Trophoblast cell (in vitro differentiated cells and primary cell): ENCODE data around the gene PRKX.

Experiments
- DNase-seq, 2 donors: peaks; one replicate each; pipeline ENCODE4 v3.0.0-alpha.2; 2016
- H2AFZ ChIP-seq: 2 replicates; pipeline ENCODE4 v1.6.1; 2013; ENCODE audit warnings: low read length, moderate library complexity, mild to moderate bottlenecking; ENCODE audit not compliant: insufficient read depth, poor library complexity
- H2AK5ac ChIP-seq: 2 replicates; pipeline ENCODE4 v1.6.1; 2013; ENCODE audit warnings: mild to moderate bottlenecking, low read length
- H2BK120ac ChIP-seq: 2 replicates; pipeline ENCODE4 v1.6.1; 2013; ENCODE audit warnings: low read length, mild to moderate bottlenecking, moderate library complexity; ENCODE audit not compliant: insufficient read depth, poor library complexity
- H2BK12ac ChIP-seq: 2 replicates; pipeline ENCODE4 v1.6.1; 2013; ENCODE audit warnings: mild to moderate bottlenecking, low read length, moderate library complexity
- H2BK5ac ChIP-seq: 2 replicates; pipeline ENCODE4 v1.6.1; 2013; ENCODE audit warnings: low read length, low read depth, moderate library complexity, mild to moderate bottlenecking; ENCODE audit not compliant: poor library complexity
- H3K14ac ChIP-seq: 2 replicates; pipeline ENCODE4 v1.6.1; 2013; ENCODE audit warnings: mild to moderate bottlenecking, low read length
- H3K18ac ChIP-seq: 2 replicates; pipeline ENCODE4 v1.6.1; 2013; ENCODE audit warnings: mild to moderate bottlenecking, low read length
- H3K23ac ChIP-seq: 2 replicates; pipeline ENCODE4 v1.6.1; 2013; ENCODE audit warnings: low read length
- H3K27ac ChIP-seq: 2 replicates; pipeline ENCODE4 v1.5.1; 2013; ENCODE audit warnings: low read depth, mild to moderate bottlenecking, inconsistent platforms, low read length, moderate library complexity
- H3K27me3 ChIP-seq: 2 replicates; pipeline ENCODE4 v1.6.1; 2013; ENCODE audit warnings: inconsistent platforms, mild to moderate bottlenecking, low read length, moderate library complexity; ENCODE audit not compliant: insufficient read depth
- H3K36me3 ChIP-seq, 2 experiments: 1 replicate in 1 of 2; 2 replicates in 1 of 2; pipeline ENCODE4 v1.6.1; 2013; ENCODE audit warnings: low read length in 2 of 2, mild to moderate bottlenecking in 2 of 2, moderate library complexity in 1 of 2; ENCODE audit not compliant: insufficient read depth in 2 of 2, control insufficient read depth in 1 of 2
- H3K4ac ChIP-seq: 2 replicates; pipeline ENCODE4 v1.6.1; 2013; ENCODE audit warnings: low read depth, mild to moderate bottlenecking, low read length, moderate library complexity
- H3K4me1 ChIP-seq, 2 experiments: 1 replicate in 1 of 2; 2 replicates in 1 of 2; pipeline ENCODE4 v1.6.1; 2013; ENCODE audit warnings: low read length in 2 of 2, mild to moderate bottlenecking in 2 of 2, moderate library complexity in 1 of 2; ENCODE audit not compliant: insufficient read depth in 2 of 2, control insufficient read depth in 1 of 2
- H3K4me2 ChIP-seq: 2 replicates; pipeline ENCODE4 v1.6.1; 2013; ENCODE audit warnings: inconsistent platforms, mild to moderate bottlenecking, low read length, moderate library complexity
- H3K4me3 ChIP-seq: 2 replicates; pipeline ENCODE4 v1.5.1; 2013; ENCODE audit warnings: mild to moderate bottlenecking, low read depth, low read length, inconsistent platforms
- H3K79me1 ChIP-seq: one replicate; pipeline ENCODE4 v1.6.1; 2013; ENCODE audit warnings: low read length
- H3K79me2 ChIP-seq: 2 replicates; pipeline ENCODE4 v1.6.1; 2013; ENCODE audit warnings: low read length, mild to moderate bottlenecking; ENCODE audit not compliant: control insufficient read depth, insufficient read depth, poor library complexity
- H3K9ac ChIP-seq: 2 replicates; pipeline ENCODE4 v1.6.1; 2013; ENCODE audit warnings: mild to moderate bottlenecking, low read length
- H3K9me3 ChIP-seq: 2 replicates; pipeline ENCODE4 v1.6.1; 2013; ENCODE audit warnings: low read depth, mild to moderate bottlenecking, control low read depth, inconsistent platforms, low read length; ENCODE audit not compliant: insufficient read depth
- H4K12ac ChIP-seq: 2 replicates; pipeline ENCODE4 v1.6.1; 2013; ENCODE audit warnings: low read depth, mild to moderate bottlenecking, low read length, moderate library complexity
- H4K8ac ChIP-seq: 2 replicates; pipeline ENCODE4 v1.6.1; 2013; ENCODE audit warnings: low read depth, mild to moderate bottlenecking, low read length, moderate library complexity
- H4K91ac ChIP-seq: one replicate; pipeline ENCODE4 v1.6.1; 2013; ENCODE audit warnings: low read depth, mild to moderate bottlenecking, low read length, moderate library complexity
- WGBS: extraction: QIAGEN DNeasy Blood & Tissue Kit; methylation state at CpG from one replicate; pipeline ENCODE4 v1.1.7; 2013; ENCODE audit warnings: missing lambda C conversion rate; ENCODE audit not compliant: insufficient read length, insufficient coverage; ENCODE audit errors: extremely low coverage; 5-methylcytosine and 5-hydroxymethylcytosine counted together

PRKX gene

DNA sequence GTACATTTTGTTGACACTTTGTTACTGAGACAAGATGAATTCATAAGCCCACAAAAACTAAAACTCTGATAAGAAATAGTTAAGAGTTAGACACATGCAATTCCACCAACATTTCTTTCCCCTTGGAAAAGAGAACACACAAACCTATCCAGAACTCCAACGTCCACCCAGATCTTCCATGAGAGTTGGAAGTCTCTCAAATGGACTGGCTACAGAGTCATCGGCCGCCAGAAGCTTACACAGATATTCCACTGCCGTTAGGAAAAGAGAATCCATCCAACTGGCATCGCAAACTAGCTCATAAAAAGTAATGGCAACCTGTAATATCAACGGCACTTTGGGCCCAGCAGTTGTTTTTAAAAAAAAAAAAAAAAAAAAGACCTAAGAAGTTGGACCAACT lies 114.7 kb downstream of the PRKX start:
- no peaks in the 10 kb centered on the region for H3K27me3 ChIP-seq
- H3K36me3 ChIP-seq = peaks cover 0 to 2% of the 10 kb centered on the region in 2 experiments
- H2AFZ ChIP-seq = no peak overlapping the region
- H3K14ac ChIP-seq = no peak overlapping the region
- H2BK5ac ChIP-seq = no peak overlapping the region
- H3K79me1 ChIP-seq = no peaks in the 10 kb centered on the region
- H3K4me2 ChIP-seq = no peak overlapping the region
- no peak overlapping the region for H3K18ac ChIP-seq
- H4K12ac ChIP-seq = no peak overlapping the region
- DNase-seq = no peak
- H3K23ac ChIP-seq = no peak overlapping the region
- no CpG with 5 or more reads among the region's 6 CpGs for WGBS
- no peak overlapping the region for H2AK5ac ChIP-seq
- no peak overlapping the region for H2BK12ac ChIP-seq
- H3K4ac ChIP-seq = no peak overlapping the region
- H3K4me1 ChIP-seq = no peaks in the 10 kb centered on the region
- no peak overlapping the region for H4K91ac ChIP-seq
- no peaks in the 10 kb centered on the region for H3K9me3 ChIP-seq
- no peak overlapping the region for H2BK120ac ChIP-seq
- no peak overlapping the region for H3K27ac ChIP-seq
- no peak overlapping the region for H3K9ac ChIP-seq
- H4K8ac ChIP-seq = no peak overlapping the region
- H3K79me2 ChIP-seq = no peaks in the 10 kb centered on the region
- no peak overlapping the region for H3K4me3 ChIP-seq

GRCh38 chrX:3598046-3598605 lies 115.3 kb downstream of the PRKX start:
- Histone ChIP-seq H3K23ac (no peak overlapping the region), H3K9ac (no peak overlapping the region), H2BK12ac (no peak overlapping the region), H3K9me3 (no peaks in the 10 kb centered on the region), H3K14ac (no peak overlapping the region), H4K12ac (no peak overlapping the region), H3K79me1 (no peaks in the 10 kb centered on the region), H3K18ac (no peak overlapping the region), H3K4ac (no peak overlapping the region), H4K8ac (no peak overlapping the region), H2BK120ac (no peak overlapping the region), H3K4me1 (no peaks in the 10 kb centered on the region), H4K91ac (no peak overlapping the region), H3K4me2 (no peak overlapping the region), H3K79me2 (no peaks in the 10 kb centered on the region), H3K36me3 (peaks cover 0 to 2% of the 10 kb centered on the region in 2 experiments), H2BK5ac (no peak overlapping the region), H3K4me3 (no peak overlapping the region), H3K27ac (no peak overlapping the region), H2AK5ac (no peak overlapping the region), H3K27me3 (no peaks in the 10 kb centered on the region), H2AFZ (no peak overlapping the region)
- no CpG with 5 or more reads among the region's 3 CpGs for WGBS
- no peak for DNase-seq

DNA sequence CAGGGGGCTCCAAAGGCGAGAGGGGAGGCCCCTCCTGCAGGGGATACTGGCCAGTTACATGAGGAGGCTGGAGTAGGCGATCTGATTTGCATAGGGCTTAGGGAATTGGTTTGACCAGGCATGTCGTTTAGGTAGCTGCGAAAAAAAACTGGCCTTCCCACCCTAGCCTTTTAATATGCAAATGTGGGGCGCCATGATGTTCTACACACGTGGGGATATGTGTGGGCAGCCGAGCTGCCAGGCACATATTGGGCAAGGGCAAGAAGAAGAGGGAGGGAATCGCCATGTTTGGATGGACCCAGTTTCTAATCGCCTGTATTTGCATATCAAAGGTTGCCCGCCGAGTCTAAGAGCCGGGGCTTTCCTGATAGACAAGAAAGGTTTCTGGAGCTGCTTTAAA lies 121.3 kb downstream of the PRKX start:
- no peaks in the 10 kb centered on the region for H3K4me1 ChIP-seq
- no peak for DNase-seq
- H3K79me2 ChIP-seq = no peaks in the 10 kb centered on the region
- H2BK12ac ChIP-seq = no peak overlapping the region
- H3K18ac ChIP-seq = no peak overlapping the region
- no peak overlapping the region for H4K8ac ChIP-seq
- H4K12ac ChIP-seq = no peak overlapping the region
- H3K23ac ChIP-seq = no peak overlapping the region
- no peak overlapping the region for H2AFZ ChIP-seq
- H3K36me3 ChIP-seq = no peaks in the 10 kb centered on the region
- H3K9me3 ChIP-seq = no peaks in the 10 kb centered on the region
- no peak overlapping the region for H2AK5ac ChIP-seq
- no peak overlapping the region for H3K27ac ChIP-seq
- no peak overlapping the region for H3K4ac ChIP-seq
- no peak overlapping the region for H3K4me3 ChIP-seq
- no peak overlapping the region for H4K91ac ChIP-seq
- H2BK5ac ChIP-seq = no peak overlapping the region
- no CpG with 5 or more reads among the region's 12 CpGs for WGBS
- no peak overlapping the region for H3K14ac ChIP-seq
- no peak overlapping the region for H3K4me2 ChIP-seq
- H3K27me3 ChIP-seq = no peaks in the 10 kb centered on the region
- H3K79me1 ChIP-seq = no peaks in the 10 kb centered on the region
- no peak overlapping the region for H2BK120ac ChIP-seq
- H3K9ac ChIP-seq = no peak overlapping the region

GRCh38 chrX:3589474-3589873 lies 124.0 kb downstream of the PRKX start:
- Histone ChIP-seq H3K23ac (no peak overlapping the region), H3K4ac (no peak overlapping the region), H3K9me3 (no peaks in the 10 kb centered on the region), H2AK5ac (no peak overlapping the region), H2BK120ac (no peak overlapping the region), H4K8ac (no peak overlapping the region), H3K79me1 (no peaks in the 10 kb centered on the region), H3K4me2 (no peak overlapping the region), H3K27ac (no peak overlapping the region), H3K4me3 (no peak overlapping the region), H3K18ac (no peak overlapping the region), H2BK5ac (no peak overlapping the region), H4K12ac (no peak overlapping the region), H2BK12ac (no peak overlapping the region), H3K27me3 (no peaks in the 10 kb centered on the region), H3K36me3 (no peaks in the 10 kb centered on the region), H3K4me1 (no peaks in the 10 kb centered on the region), H4K91ac (no peak overlapping the region), H3K14ac (no peak overlapping the region), H2AFZ (no peak overlapping the region), H3K9ac (no peak overlapping the region), H3K79me2 (no peaks in the 10 kb centered on the region)
- WGBS = no CpG with 5 or more reads among the region's 8 CpGs
- DNase-seq = no peak
